Panc1 (cell line): ENCODE measurements around the gene DAPK1. TPM values are rescaled to one million over a fixed set of nuclear protein-coding genes. Genes with fewer than 3 reads are reported as not detected.

Experiments used
- ATAC-seq: fragments of 200-7000 bp; cut with Tn5 transposase; 2 replicates; pipeline ENCODE4 v1.9.1; 2020; ENCODE audit warnings: mild to moderate bottlenecking, moderate library complexity
- BruUV-seq: library from RNA; stranded (reverse); fragments of 400-500 nt; replicated peaks from 2 replicates; lab custom pipeline; 2021; lab: Mats Ljungman, UMichigan
- CTCF ChIA-PET: fragments of 300-600 bp; sonication (Branson Sonifier 250); formaldehyde crosslinking; loops from one replicate; lab custom pipeline; 2022; ENCODE audit warnings: antibody characterized with exemption; lab: Charles Lee
- POLR2A ChIA-PET: fragments of 300-600 bp; sonication (Branson Sonifier 250); formaldehyde crosslinking; loops from one replicate; lab custom pipeline; 2022; ENCODE audit warnings: antibody characterized with exemption; lab: Charles Lee
- DNase-seq: peaks from one replicate; pipeline ENCODE4 v3.0.0-alpha.2; 2010; ENCODE audit warnings: low read depth, low spot score
- H3K27ac ChIP-seq: 2 replicates; pipeline ENCODE4 v1.5.1; 2011; ENCODE audit warnings: mild to moderate bottlenecking, low read length, inconsistent platforms
- H3K27me3 ChIP-seq: fragments of 200-500 bp; sonication (Bioruptor generic); 2 replicates; pipeline ENCODE4 v1.6.0; 2014; ENCODE audit warnings: low read length, inconsistent platforms; ENCODE audit not compliant: control insufficient read depth, insufficient read depth
- H3K36me3 ChIP-seq: fragments of 200-500 bp; sonication (Bioruptor generic); 2 replicates; pipeline ENCODE4 v1.5.1; 2014; ENCODE audit warnings: inconsistent platforms, mild to moderate bottlenecking, low read length, moderate library complexity; ENCODE audit not compliant: control insufficient read depth, insufficient read depth
- H3K4me1 ChIP-seq: 2 replicates; pipeline ENCODE4 v1.5.1; 2011; ENCODE audit warnings: inconsistent platforms, mild to moderate bottlenecking, low read length, moderate library complexity; ENCODE audit not compliant: control insufficient read depth, insufficient read depth
- H3K4me3 ChIP-seq, 2 experiments: 2 replicates each; pipeline ENCODE4 v1.5.1; 2011 to 2012; ENCODE audit warnings: low read depth in 2 of 2, low read length in 2 of 2, mild to moderate bottlenecking in 2 of 2, inconsistent platforms in 1 of 2, moderate library complexity in 1 of 2
- H3K9me3 ChIP-seq: fragments of 200-500 bp; sonication (Bioruptor generic); 2 replicates; pipeline ENCODE4 v1.5.1; 2014; ENCODE audit warnings: low read depth, mild to moderate bottlenecking, inconsistent platforms, low read length, moderate library complexity; ENCODE audit not compliant: control insufficient read depth, insufficient read depth
- CTCF ChIP-seq: fragments of 450-650 bp; IDR thresholded peaks from 2 replicates; pipeline ENCODE4 v1.5.1; 2017; ENCODE audit warnings: mild to moderate bottlenecking
- POLR2AphosphoS5 ChIP-seq: IDR thresholded peaks from 2 replicates; pipeline ENCODE4 v1.6.1; 2012; ENCODE audit warnings: mild to moderate bottlenecking, low read depth, low read length, moderate library complexity
- REST ChIP-seq, 2 experiments: IDR thresholded peaks; 2 replicates each; pipeline ENCODE4 v1.6.1; 2011 to 2012; ENCODE audit warnings: low read depth in 2 of 2, control low read depth in 1 of 2, low read length in 1 of 2, mild to moderate bottlenecking in 1 of 2, moderate library complexity in 1 of 2; ENCODE audit not compliant: insufficient read depth in 1 of 2
- SIN3A ChIP-seq: IDR thresholded peaks from 2 replicates; pipeline ENCODE4 v1.6.1; 2012; ENCODE audit warnings: low read depth, mild to moderate bottlenecking, low read length, moderate library complexity, borderline replicate concordance; ENCODE audit not compliant: insufficient read depth
- TCF7L2 ChIP-seq: IDR thresholded peaks from 2 replicates; pipeline ENCODE4 v1.6.1; 2011; ENCODE audit warnings: mild to moderate bottlenecking, low read depth, low read length, inconsistent platforms
- in situ Hi-C: cut with HindIII; loops from 2 replicates; pipeline ENCODE4 v1.10.0; 2016; ENCODE audit warnings: low sequenced_read_pairs, low pct_unique_long_range_greater_than_20kb
- intact Hi-C: fragments of 100-400 bp; cut with micrococcal nuclease; formaldehyde crosslinking; loops from one replicate; pipeline ENCODE4 v1.10.0; 2022; ENCODE audit not compliant: unreplicated experiment
- total RNA-seq: library from RNA; stranded (reverse); gene quantifications from one replicate; pipeline ENCODE4 v1.2.1, GENCODE V29; 2021; ENCODE audit not compliant: unreplicated experiment

The DAPK1 gene
- total RNA-seq, 1 experiment from 2014 or later = 0.87 TPM

DNA sequence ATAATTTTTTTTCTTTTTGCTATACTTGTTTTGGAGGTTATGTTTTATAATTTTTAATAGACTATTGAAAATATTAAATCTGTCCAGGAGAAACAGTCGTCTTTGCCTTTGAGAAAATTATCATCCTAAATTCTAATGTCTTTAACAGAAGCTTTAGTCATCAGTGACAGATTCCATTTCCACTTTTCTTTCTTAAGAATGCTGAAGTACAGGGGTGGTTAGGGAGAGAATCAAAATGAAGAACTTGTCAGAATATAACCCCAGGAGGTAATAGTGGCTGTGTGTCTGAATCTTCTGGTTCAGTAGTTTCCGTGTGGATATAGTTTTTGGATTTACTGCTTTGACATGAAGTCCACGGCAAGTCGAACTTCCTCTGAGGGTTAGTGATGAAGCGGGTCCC, 111.8 kb downstream of the DAPK1 start:
- Histone ChIP-seq H3K27ac (no peak overlapping the region), H3K4me1 (no peaks in the 10 kb centered on the region), H3K4me3 (no peak overlapping the region), H3K27me3 (no peaks in the 10 kb centered on the region), H3K9me3 (no peaks in the 10 kb centered on the region), H3K36me3 (no peaks in the 10 kb centered on the region)
- TF ChIP-seq CTCF = no peak
- TF ChIP-seq REST (IDR thresholded peaks at IDR 0.05; ENCODE audit: insufficient read depth in 1 of 2, low read depth in 2 of 2, low read length in 1 of 2) = no peak
- no peak for TF ChIP-seq TCF7L2
- TF ChIP-seq SIN3A = no peak
- no peak for TF ChIP-seq POLR2AphosphoS5
- no peak for DNase-seq
- CTCF ChIA-PET = no interaction called here
- intact Hi-C loops = no loop called here
- in situ Hi-C loops = no loop called here
- no peak for ATAC-seq
- no TSS peak for BruUV-seq
- POLR2A ChIA-PET = no interaction called here

DNA sequence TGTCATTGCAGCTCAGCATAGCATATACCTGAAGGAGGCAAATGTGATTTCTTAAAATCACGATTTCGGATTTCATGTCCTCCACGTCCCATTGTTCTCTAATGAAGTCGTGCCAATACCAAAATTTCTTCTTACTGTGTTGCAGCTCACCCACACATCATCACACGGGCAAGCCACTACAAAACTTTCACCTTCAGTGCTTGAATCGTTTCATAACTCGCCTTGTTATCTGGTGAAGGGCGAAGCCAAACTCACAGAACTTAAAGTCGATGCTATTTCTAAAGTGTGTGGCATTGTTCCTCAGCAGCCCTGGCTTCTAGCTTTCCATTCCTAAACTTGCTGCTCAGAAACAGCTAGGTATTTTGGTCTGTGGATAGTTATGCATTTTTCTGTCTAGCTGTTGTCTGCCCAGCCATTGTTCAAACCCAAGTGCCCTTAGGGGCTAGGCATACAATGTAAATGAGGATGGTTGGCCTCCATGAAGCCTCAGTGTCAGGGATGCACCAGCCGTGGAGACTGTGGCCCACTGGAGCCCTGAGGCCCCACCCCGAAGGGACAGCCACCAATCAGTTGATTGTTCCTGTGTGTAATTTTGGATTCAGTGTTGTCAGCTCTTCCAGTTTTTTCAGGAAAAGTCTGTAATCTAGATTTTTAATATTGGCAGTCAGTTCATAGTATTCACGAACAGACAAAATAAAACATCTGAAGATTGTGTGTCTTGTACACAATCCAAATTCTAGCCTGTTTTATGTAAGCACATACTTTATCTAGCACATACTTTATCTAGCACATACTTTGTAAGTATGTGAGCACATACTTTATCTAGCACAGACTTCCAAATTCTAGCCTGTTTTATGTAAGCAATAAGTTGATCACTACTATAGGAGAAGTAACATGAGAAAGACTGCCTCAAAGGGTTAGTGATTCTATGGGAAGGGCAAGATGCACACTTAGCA, 112.8 kb downstream of the DAPK1 start:
- in situ Hi-C loops (no loop called here), intact Hi-C loops (no loop called here)
- DNase-seq = no peak
- TF ChIP-seq TCF7L2 = no peak
- TF ChIP-seq POLR2AphosphoS5 = no peak
- no peak for TF ChIP-seq SIN3A
- no peak for TF ChIP-seq REST (IDR thresholded peaks at IDR 0.05; ENCODE audit: insufficient read depth in 1 of 2, low read depth in 2 of 2, low read length in 1 of 2)
- no peak for TF ChIP-seq CTCF
- Histone ChIP-seq H3K4me3 (no peak overlapping the region), H3K36me3 (no peaks in the 10 kb centered on the region), H3K27me3 (no peaks in the 10 kb centered on the region), H3K4me1 (no peaks in the 10 kb centered on the region), H3K27ac (no peak overlapping the region), H3K9me3 (no peaks in the 10 kb centered on the region)
- ChIA-PET POLR2A (no interaction called here), CTCF (no interaction called here)
- ATAC-seq = no peak
- no TSS peak for BruUV-seq
